Thymus (tissue), 11 donors: ENCODE data around the gene BPIFB3. TPM values are rescaled to one million over a fixed set of nuclear protein-coding genes. Genes with fewer than 3 reads are reported as not detected.
"Not testable (repeated sequence)": the region's sequence is repeated elsewhere in the genome, so short reads cannot be mapped to it uniquely, and the experiment has no call there.

ENCODE experiments used
- DNase-seq, 9 donors: peaks; one replicate each; pipeline ENCODE4 v3.0.0-alpha.2; 2013; ENCODE audit warnings: low spot score in 9 of 9, low read depth in 6 of 9, missing footprints in 1 of 9
- H3K27ac ChIP-seq, 2 donors: one replicate each; pipeline ENCODE4 v1.5.1; 2013; ENCODE audit warnings: control low read depth in 1 of 2, low read depth in 1 of 2, low read length in 1 of 2, mild to moderate bottlenecking in 1 of 2, moderate library complexity in 1 of 2
- H3K27me3 ChIP-seq, 2 donors: one replicate each; pipeline ENCODE4 v1.5.1; 2013; ENCODE audit warnings: low read length in 1 of 2; ENCODE audit not compliant: control insufficient read depth in 2 of 2, insufficient read depth in 1 of 2
- H3K36me3 ChIP-seq, 2 donors: one replicate each; pipeline ENCODE4 v1.5.1; 2013; ENCODE audit warnings: low read length in 1 of 2, mild to moderate bottlenecking in 1 of 2, moderate library complexity in 1 of 2; ENCODE audit not compliant: control insufficient read depth in 2 of 2, insufficient read depth in 2 of 2
- H3K4me1 ChIP-seq, 2 donors: one replicate each; pipeline ENCODE4 v1.5.1; 2013; ENCODE audit warnings: low read length in 2 of 2; ENCODE audit not compliant: control insufficient read depth in 2 of 2, insufficient read depth in 2 of 2
- H3K4me3 ChIP-seq, 2 donors: one replicate each; pipeline ENCODE4 v1.5.1; 2013; ENCODE audit warnings: low read length in 2 of 2, control low read depth in 1 of 2, mild to moderate bottlenecking in 1 of 2
- H3K9me3 ChIP-seq, 2 donors: one replicate each; pipeline ENCODE4 v1.5.1; 2013; ENCODE audit warnings: low read length in 1 of 2, mild to moderate bottlenecking in 1 of 2; ENCODE audit not compliant: control insufficient read depth in 2 of 2, insufficient read depth in 1 of 2
- WGBS: extraction: QIAGEN DNeasy Blood & Tissue Kit; methylation state at CpG from one replicate; pipeline ENCODE4 v1.1.7; 2013; 5-methylcytosine and 5-hydroxymethylcytosine counted together
- polyA plus RNA-seq: library from polyadenylated mRNA; stranded (reverse); fragments of 200-250 nt; gene quantifications from one replicate; pipeline ENCODE4 v1.2.3, GENCODE V29; 2013
- total RNA-seq: library from RNA; stranded (reverse); fragments of 120-200 nt; gene quantifications from one replicate; pipeline ENCODE4 v1.2.4, GENCODE V29; 2013
- donor health status: healthy.

Gene BPIFB3
- total and polyA plus RNA-seq, 2 donors = 0.05 to 0.48 TPM

GRCh38 chr20:33119725-33120720 is 66.3 kb downstream of the BPIFB3 start:
- H3K9me3 ChIP-seq = no peaks in the 10 kb centered on the region
- H3K27me3 ChIP-seq = no peaks in the 10 kb centered on the region
- H3K4me1 ChIP-seq = no peaks in the 10 kb centered on the region
- H3K4me3 ChIP-seq = no peak overlapping the region
- 86% methylated on average over 3 of the region's 3 CpGs for WGBS
- DNase-seq = no peak
- H3K36me3 ChIP-seq = no peaks in the 10 kb centered on the region
- H3K27ac ChIP-seq = no peak overlapping the region

- Histone ChIP-seq H3K4me1 (no peaks in the 10 kb centered on the region), H3K27me3 (no peaks in the 10 kb centered on the region), H3K9me3 (no peaks in the 10 kb centered on the region), H3K36me3 (no peaks in the 10 kb centered on the region), H3K4me3 (no peak overlapping the region), H3K27ac (no peak overlapping the region)
- 98% methylated on average over 3 of the region's 3 CpGs for WGBS
- no peak for DNase-seq
These were observed 67.2 kb downstream of the BPIFB3 start for GRCh38 chr20:33120934-33121333.

GRCh38 chr20:33122297-33122696 is 68.6 kb downstream of the BPIFB3 start:
- not testable (repeated sequence) for H3K4me3 ChIP-seq, DNase-seq, H3K27me3 ChIP-seq, H3K4me1 ChIP-seq, H3K36me3 ChIP-seq, H3K27ac ChIP-seq, H3K9me3 ChIP-seq
- 66% methylated on average over 1 of the region's 1 CpG for WGBS

Other genes starting within 250 kb of the BPIFB3 start
- gene MAPRE1, start 233.9 kb upstream of the BPIFB3 start, total RNA-seq = 94.9 TPM
- 55.6 TPM for gene MAPRE1, start 233.9 kb upstream of the BPIFB3 start, polyA plus RNA-seq
- gene EFCAB8, start 195.0 kb upstream of the BPIFB3 start, total RNA-seq = 0.33 TPM
- gene EFCAB8, start 195.0 kb upstream of the BPIFB3 start, polyA plus RNA-seq = 0.46 TPM
- gene SUN5, start 49.5 kb upstream of the BPIFB3 start, total RNA-seq = not detected
- gene SUN5, start 49.5 kb upstream of the BPIFB3 start, polyA plus RNA-seq = not detected
- 0.05 TPM for gene BPIFB2, start 46.2 kb upstream of the BPIFB3 start, total RNA-seq
- 0.73 TPM for gene BPIFB2, start 46.2 kb upstream of the BPIFB3 start, polyA plus RNA-seq
- gene BPIFB6, start 22.3 kb upstream of the BPIFB3 start, total RNA-seq = not detected
- gene BPIFB6, start 22.3 kb upstream of the BPIFB3 start, polyA plus RNA-seq = 0.05 TPM
- gene BPIFB4, start 25.7 kb downstream of the BPIFB3 start, total RNA-seq = 0.05 TPM
- gene BPIFB4, start 25.7 kb downstream of the BPIFB3 start, polyA plus RNA-seq = 0.64 TPM
- gene BPIFA2, start 114.3 kb downstream of the BPIFB3 start, total RNA-seq = not detected
- gene BPIFA2, start 114.3 kb downstream of the BPIFB3 start, polyA plus RNA-seq = 0.07 TPM
- gene BPIFA3, start 163.4 kb downstream of the BPIFB3 start, total RNA-seq = not detected
- gene BPIFA3, start 163.4 kb downstream of the BPIFB3 start, polyA plus RNA-seq = 0.02 TPM
- gene BPIFA1, start 182.1 kb downstream of the BPIFB3 start, total RNA-seq = 1.2 TPM
- gene BPIFA1, start 182.1 kb downstream of the BPIFB3 start, polyA plus RNA-seq = 6.0 TPM
- 0.24 TPM for gene BPIFB1, start 229.3 kb downstream of the BPIFB3 start, total RNA-seq
- gene BPIFB1, start 229.3 kb downstream of the BPIFB3 start, polyA plus RNA-seq = 0.55 TPM